HepG2 (cell line): ENCODE data around the gene ALDOA. TPM values are rescaled to one million over a fixed set of nuclear protein-coding genes. Genes with fewer than 3 reads are reported as not detected.

Experiments
- ARNT ChIP-seq: fragments of 450-650 bp; IDR thresholded peaks from 2 replicates; pipeline ENCODE4 v1.6.1; 2017
- FOSL2 ChIP-seq: sonication (generic); formaldehyde crosslinking; IDR thresholded peaks from 2 replicates; pipeline ENCODE4 v1.4.0; 2020; ENCODE audit warnings: missing genetic modification reagents
- NR3C1 ChIP-seq: sonication (generic); formaldehyde crosslinking; IDR thresholded peaks from 2 replicates; pipeline ENCODE4 v1.4.0; 2020; ENCODE audit warnings: missing genetic modification reagents
- ZEB1 ChIP-seq: IDR thresholded peaks from 2 replicates; pipeline ENCODE4 v1.6.1; 2012; ENCODE audit warnings: mild to moderate bottlenecking, low read depth, inconsistent platforms; ENCODE audit not compliant: insufficient replicate concordance
- ZNF496 ChIP-seq: sonication (generic); formaldehyde crosslinking; IDR thresholded peaks from 2 replicates; pipeline ENCODE4 v1.8.1; 2023; ENCODE audit warnings: mild to moderate bottlenecking, moderate library complexity, missing genetic modification reagents; ENCODE audit not compliant: insufficient replicate concordance
- ZNF720 ChIP-seq: sonication (generic); formaldehyde crosslinking; IDR thresholded peaks from 2 replicates; pipeline ENCODE4 v1.4.0; 2020; ENCODE audit warnings: missing genetic modification reagents
- ZNF737 ChIP-seq: sonication (generic); formaldehyde crosslinking; IDR thresholded peaks from 2 replicates; pipeline ENCODE4 v1.5.0; 2020; ENCODE audit warnings: missing genetic modification reagents, mild to moderate bottlenecking, borderline replicate concordance
- ZNF878 ChIP-seq: sonication (generic); formaldehyde crosslinking; IDR thresholded peaks from 2 replicates; pipeline ENCODE4 v1.8.1; 2023; ENCODE audit warnings: mild to moderate bottlenecking, missing genetic modification reagents, moderate library complexity
- polyA plus RNA-seq, 8 experiments: library from polyadenylated mRNA; depleted of rRNA in 3 of 8; stranded (reverse) in 7 of 8; unstranded in 1 of 8; fragments of >200 nt; fragmentation: Illumina TruSeq in 4 of 8; extraction: Trizol in 4 of 8; gene quantifications; 2 replicates each; pipeline versions ENCODE4 v1.2.1 to v1.2.3, GENCODE V29; 2011 to 2016; ENCODE audit warnings: low read depth in 4 of 8, missing spikeins in 1 of 8, mixed read lengths in 1 of 8; ENCODE audit not compliant: insufficient read depth in 1 of 8
- total RNA-seq, 5 experiments: library from RNA; depleted of rRNA; stranded (reverse); fragments of >200 nt; fragmentation: Illumina TruSeq; extraction: Trizol; gene quantifications; 2 replicates each; pipeline ENCODE4 v1.2.3, GENCODE V29; 2016; ENCODE audit warnings: low read depth in 1 of 5
- TF ChIP-seq, protein P1 (sequence below): sonication (generic); formaldehyde crosslinking; IDR thresholded peaks from 2 replicates; pipeline ENCODE4 v1.4.0; 2020; ENCODE audit warnings: mild to moderate bottlenecking, missing genetic modification reagents
- TF ChIP-seq, protein P2 (sequence below): IDR thresholded peaks from 2 replicates; pipeline ENCODE4 v1.6.1; 2016; ENCODE audit warnings: control low read depth
- TF ChIP-seq, protein P3 (sequence below): sonication (generic); formaldehyde crosslinking; conservative IDR thresholded peaks from 2 replicates; pipeline ENCODE4 v1.8.1; 2023; ENCODE audit warnings: missing genetic modification reagents
- TF ChIP-seq, protein P4 (sequence below), 2 experiments: fragments of 450-650 bp in 1 of 2; sonication (generic) in 1 of 2; formaldehyde crosslinking; IDR thresholded peaks; 2 replicates each; pipeline versions ENCODE4 v1.5.0 to v1.8.0; 2020 to 2022; ENCODE audit warnings: mild to moderate bottlenecking in 1 of 2, missing genetic modification reagents in 1 of 2
- TF ChIP-seq, protein P5 (sequence below): sonication (generic); formaldehyde crosslinking; IDR thresholded peaks from 2 replicates; pipeline ENCODE4 v1.8.1; 2023; ENCODE audit warnings: mild to moderate bottlenecking, missing genetic modification reagents, borderline replicate concordance
- TF ChIP-seq, protein P6 (sequence below): sonication (generic); formaldehyde crosslinking; IDR thresholded peaks from 2 replicates; pipeline ENCODE4 v1.5.0; 2020; ENCODE audit warnings: mild to moderate bottlenecking, missing genetic modification reagents
- TF ChIP-seq, protein P7 (sequence below): sonication (generic); formaldehyde crosslinking; IDR thresholded peaks from 2 replicates; pipeline ENCODE4 v1.8.0; 2022; ENCODE audit warnings: mild to moderate bottlenecking, missing genetic modification reagents
- TF ChIP-seq, protein P8 (sequence below): sonication (generic); formaldehyde crosslinking; IDR thresholded peaks from 2 replicates; pipeline ENCODE4 v1.4.0; 2020; ENCODE audit warnings: missing genetic modification reagents

Gene ALDOA
- total and polyA plus RNA-seq, 2 of the 13 experiments (the other 11 are each of a cell fraction or from before 2014, with no cell fraction given), result 925 to 1,884 TPM

DNA sequence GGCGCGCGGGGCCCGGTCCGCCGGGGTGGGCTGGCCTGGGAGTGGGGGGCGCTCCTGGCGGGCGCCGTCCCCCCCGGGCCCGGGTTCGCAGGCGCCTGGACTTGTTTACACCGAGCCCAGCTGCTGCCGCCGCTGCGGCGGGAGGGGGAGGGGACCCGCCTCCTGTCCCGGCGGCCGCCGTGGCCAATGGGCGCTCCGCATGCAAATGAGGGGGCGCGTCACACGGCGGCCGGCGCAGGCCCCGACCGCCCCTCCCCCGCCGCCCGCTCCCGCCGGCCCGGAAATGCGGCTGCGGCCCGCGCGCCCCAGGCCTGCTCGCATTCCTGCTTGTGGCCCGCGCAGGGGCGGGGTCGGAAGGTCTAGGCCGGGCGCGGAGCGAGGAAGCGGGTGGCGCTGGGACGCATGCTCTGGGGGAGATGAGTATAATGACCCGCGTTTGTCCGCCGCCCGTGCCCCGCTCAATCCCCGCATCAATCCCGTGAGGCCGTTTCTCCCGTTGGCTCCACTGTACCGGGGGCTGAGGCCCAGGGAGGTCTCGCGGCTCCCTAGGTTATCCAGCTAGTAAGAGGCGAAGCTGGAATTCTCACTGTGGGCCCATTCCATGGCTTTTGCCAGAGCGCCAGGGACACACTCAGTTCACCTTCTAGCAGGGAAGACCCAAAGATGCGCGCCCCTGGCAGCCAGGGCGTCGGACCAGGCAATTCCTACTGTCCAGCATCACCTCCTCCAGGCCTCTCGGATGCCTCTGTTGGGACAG is 30.7 kb downstream of the ALDOA start, which contains the start of gene YPEL3 (continued):
- TF ChIP-seq, protein P1, sequence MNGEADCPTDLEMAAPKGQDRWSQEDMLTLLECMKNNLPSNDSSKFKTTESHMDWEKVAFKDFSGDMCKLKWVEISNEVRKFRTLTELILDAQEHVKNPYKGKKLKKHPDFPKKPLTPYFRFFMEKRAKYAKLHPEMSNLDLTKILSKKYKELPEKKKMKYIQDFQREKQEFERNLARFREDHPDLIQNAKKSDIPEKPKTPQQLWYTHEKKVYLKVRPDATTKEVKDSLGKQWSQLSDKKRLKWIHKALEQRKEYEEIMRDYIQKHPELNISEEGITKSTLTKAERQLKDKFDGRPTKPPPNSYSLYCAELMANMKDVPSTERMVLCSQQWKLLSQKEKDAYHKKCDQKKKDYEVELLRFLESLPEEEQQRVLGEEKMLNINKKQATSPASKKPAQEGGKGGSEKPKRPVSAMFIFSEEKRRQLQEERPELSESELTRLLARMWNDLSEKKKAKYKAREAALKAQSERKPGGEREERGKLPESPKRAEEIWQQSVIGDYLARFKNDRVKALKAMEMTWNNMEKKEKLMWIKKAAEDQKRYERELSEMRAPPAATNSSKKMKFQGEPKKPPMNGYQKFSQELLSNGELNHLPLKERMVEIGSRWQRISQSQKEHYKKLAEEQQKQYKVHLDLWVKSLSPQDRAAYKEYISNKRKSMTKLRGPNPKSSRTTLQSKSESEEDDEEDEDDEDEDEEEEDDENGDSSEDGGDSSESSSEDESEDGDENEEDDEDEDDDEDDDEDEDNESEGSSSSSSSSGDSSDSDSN (CRISPR knock-in tag), result peak; percentile 46; the same call in 1 of the 2 replicates
- no peak for TF ChIP-seq ZNF496 (CRISPR knock-in tag)
- TF ChIP-seq, protein P2, sequence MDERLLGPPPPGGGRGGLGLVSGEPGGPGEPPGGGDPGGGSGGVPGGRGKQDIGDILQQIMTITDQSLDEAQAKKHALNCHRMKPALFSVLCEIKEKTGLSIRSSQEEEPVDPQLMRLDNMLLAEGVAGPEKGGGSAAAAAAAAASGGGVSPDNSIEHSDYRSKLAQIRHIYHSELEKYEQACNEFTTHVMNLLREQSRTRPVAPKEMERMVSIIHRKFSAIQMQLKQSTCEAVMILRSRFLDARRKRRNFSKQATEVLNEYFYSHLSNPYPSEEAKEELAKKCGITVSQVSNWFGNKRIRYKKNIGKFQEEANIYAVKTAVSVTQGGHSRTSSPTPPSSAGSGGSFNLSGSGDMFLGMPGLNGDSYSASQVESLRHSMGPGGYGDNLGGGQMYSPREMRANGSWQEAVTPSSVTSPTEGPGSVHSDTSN, result no peak
- TF ChIP-seq, protein P3, sequence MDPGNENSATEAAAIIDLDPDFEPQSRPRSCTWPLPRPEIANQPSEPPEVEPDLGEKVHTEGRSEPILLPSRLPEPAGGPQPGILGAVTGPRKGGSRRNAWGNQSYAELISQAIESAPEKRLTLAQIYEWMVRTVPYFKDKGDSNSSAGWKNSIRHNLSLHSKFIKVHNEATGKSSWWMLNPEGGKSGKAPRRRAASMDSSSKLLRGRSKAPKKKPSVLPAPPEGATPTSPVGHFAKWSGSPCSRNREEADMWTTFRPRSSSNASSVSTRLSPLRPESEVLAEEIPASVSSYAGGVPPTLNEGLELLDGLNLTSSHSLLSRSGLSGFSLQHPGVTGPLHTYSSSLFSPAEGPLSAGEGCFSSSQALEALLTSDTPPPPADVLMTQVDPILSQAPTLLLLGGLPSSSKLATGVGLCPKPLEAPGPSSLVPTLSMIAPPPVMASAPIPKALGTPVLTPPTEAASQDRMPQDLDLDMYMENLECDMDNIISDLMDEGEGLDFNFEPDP (CRISPR knock-in tag), result no peak
- TF ChIP-seq, protein P4, sequence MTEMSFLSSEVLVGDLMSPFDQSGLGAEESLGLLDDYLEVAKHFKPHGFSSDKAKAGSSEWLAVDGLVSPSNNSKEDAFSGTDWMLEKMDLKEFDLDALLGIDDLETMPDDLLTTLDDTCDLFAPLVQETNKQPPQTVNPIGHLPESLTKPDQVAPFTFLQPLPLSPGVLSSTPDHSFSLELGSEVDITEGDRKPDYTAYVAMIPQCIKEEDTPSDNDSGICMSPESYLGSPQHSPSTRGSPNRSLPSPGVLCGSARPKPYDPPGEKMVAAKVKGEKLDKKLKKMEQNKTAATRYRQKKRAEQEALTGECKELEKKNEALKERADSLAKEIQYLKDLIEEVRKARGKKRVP (CRISPR knock-in tag; IDR thresholded peaks at IDR 0.05), result no peak
- TF ChIP-seq NR3C1 (CRISPR knock-in tag), result no peak
- TF ChIP-seq, protein P5, sequence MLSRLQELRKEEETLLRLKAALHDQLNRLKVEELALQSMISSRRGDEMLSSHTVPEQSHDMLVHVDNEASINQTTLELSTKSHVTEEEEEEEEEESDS (CRISPR knock-in tag), result peak; percentile 90; the same call in 1 of the 2 replicates
- no peak for TF ChIP-seq ZNF737 (CRISPR knock-in tag)
- TF ChIP-seq, protein P6, sequence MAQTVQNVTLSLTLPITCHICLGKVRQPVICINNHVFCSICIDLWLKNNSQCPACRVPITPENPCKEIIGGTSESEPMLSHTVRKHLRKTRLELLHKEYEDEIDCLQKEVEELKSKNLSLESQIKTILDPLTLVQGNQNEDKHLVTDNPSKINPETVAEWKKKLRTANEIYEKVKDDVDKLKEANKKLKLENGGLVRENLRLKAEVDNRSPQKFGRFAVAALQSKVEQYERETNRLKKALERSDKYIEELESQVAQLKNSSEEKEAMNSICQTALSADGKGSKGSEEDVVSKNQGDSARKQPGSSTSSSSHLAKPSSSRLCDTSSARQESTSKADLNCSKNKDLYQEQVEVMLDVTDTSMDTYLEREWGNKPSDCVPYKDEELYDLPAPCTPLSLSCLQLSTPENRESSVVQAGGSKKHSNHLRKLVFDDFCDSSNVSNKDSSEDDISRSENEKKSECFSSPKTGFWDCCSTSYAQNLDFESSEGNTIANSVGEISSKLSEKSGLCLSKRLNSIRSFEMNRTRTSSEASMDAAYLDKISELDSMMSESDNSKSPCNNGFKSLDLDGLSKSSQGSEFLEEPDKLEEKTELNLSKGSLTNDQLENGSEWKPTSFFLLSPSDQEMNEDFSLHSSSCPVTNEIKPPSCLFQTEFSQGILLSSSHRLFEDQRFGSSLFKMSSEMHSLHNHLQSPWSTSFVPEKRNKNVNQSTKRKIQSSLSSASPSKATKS (CRISPR knock-in tag), result no peak
- TF ChIP-seq, protein P7, sequence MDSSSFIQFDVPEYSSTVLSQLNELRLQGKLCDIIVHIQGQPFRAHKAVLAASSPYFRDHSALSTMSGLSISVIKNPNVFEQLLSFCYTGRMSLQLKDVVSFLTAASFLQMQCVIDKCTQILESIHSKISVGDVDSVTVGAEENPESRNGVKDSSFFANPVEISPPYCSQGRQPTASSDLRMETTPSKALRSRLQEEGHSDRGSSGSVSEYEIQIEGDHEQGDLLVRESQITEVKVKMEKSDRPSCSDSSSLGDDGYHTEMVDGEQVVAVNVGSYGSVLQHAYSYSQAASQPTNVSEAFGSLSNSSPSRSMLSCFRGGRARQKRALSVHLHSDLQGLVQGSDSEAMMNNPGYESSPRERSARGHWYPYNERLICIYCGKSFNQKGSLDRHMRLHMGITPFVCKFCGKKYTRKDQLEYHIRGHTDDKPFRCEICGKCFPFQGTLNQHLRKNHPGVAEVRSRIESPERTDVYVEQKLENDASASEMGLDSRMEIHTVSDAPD, result no peak; the same call in 1 of the 2 replicates
- TF ChIP-seq ZNF878 (CRISPR knock-in tag), result no peak
- TF ChIP-seq FOSL2 (CRISPR knock-in tag), result peak; percentile 50
- no peak for TF ChIP-seq ARNT
- TF ChIP-seq ZEB1, result no peak
- TF ChIP-seq ZNF720 (CRISPR knock-in tag), result no peak
- TF ChIP-seq, protein P8, sequence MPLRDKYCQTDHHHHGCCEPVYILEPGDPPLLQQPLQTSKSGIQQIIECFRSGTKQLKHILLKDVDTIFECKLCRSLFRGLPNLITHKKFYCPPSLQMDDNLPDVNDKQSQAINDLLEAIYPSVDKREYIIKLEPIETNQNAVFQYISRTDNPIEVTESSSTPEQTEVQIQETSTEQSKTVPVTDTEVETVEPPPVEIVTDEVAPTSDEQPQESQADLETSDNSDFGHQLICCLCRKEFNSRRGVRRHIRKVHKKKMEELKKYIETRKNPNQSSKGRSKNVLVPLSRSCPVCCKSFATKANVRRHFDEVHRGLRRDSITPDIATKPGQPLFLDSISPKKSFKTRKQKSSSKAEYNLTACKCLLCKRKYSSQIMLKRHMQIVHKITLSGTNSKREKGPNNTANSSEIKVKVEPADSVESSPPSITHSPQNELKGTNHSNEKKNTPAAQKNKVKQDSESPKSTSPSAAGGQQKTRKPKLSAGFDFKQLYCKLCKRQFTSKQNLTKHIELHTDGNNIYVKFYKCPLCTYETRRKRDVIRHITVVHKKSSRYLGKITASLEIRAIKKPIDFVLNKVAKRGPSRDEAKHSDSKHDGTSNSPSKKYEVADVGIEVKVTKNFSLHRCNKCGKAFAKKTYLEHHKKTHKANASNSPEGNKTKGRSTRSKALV (CRISPR knock-in tag), result no peak
